Hepatocyte (in vitro differentiated cells): ENCODE measurements around the gene SRRM4. TPM values are rescaled to one million over a fixed set of nuclear protein-coding genes. Genes with fewer than 3 reads are reported as not detected.
"Not testable (repeated sequence)": the region's sequence is repeated elsewhere in the genome, so short reads cannot be mapped to it uniquely, and the experiment has no call there.

Source experiments
- DNase-seq: peaks from one replicate; pipeline ENCODE4 v3.0.0-alpha.2; 2016; ENCODE audit warnings: low spot score
- H2AFZ ChIP-seq: fragments of 200-600 bp; sonication (generic); 2 replicates; pipeline ENCODE4 v1.6.0; 2016; ENCODE audit warnings: antibody characterized with exemption, mild to moderate bottlenecking
- H3K27ac ChIP-seq: fragments of 200-600 bp; sonication (generic); 2 replicates; pipeline ENCODE4 v1.5.1; 2016; ENCODE audit warnings: mild to moderate bottlenecking
- H3K27me3 ChIP-seq: fragments of 200-600 bp; sonication (generic); 2 replicates; pipeline ENCODE4 v1.6.1; 2016
- H3K36me3 ChIP-seq: fragments of 200-600 bp; sonication (generic); replicated peaks from 2 replicates; pipeline ENCODE4 v1.5.1; 2016; ENCODE audit warnings: low read depth; ENCODE audit not compliant: insufficient read depth
- H3K4me1 ChIP-seq: fragments of 200-600 bp; sonication (generic); 2 replicates; pipeline ENCODE4 v1.5.1; 2016; ENCODE audit warnings: mild to moderate bottlenecking, moderate library complexity; ENCODE audit not compliant: insufficient read depth
- H3K4me2 ChIP-seq: fragments of 200-600 bp; sonication (generic); 2 replicates; pipeline ENCODE4 v1.6.0; 2016
- H3K4me3 ChIP-seq: fragments of 200-600 bp; sonication (generic); 2 replicates; pipeline ENCODE4 v1.5.1; 2016; ENCODE audit warnings: mild to moderate bottlenecking
- H3K79me2 ChIP-seq: fragments of 200-600 bp; sonication (generic); 2 replicates; pipeline ENCODE4 v1.6.0; 2017; ENCODE audit warnings: mild to moderate bottlenecking
- H3K9me2 ChIP-seq: fragments of 200-600 bp; sonication (generic); replicated peaks from 2 replicates; pipeline ENCODE4 v1.6.0; 2017; ENCODE audit warnings: mild to moderate bottlenecking; ENCODE audit not compliant: insufficient read depth
- H3K9me3 ChIP-seq: fragments of 200-600 bp; sonication (generic); 2 replicates; pipeline ENCODE4 v1.5.1; 2016; ENCODE audit warnings: low read depth, mild to moderate bottlenecking
- H4K20me1 ChIP-seq: fragments of 200-600 bp; sonication (generic); 2 replicates; pipeline ENCODE4 v1.6.0; 2016; ENCODE audit warnings: mild to moderate bottlenecking; ENCODE audit not compliant: insufficient read depth, poor library complexity, severe bottlenecking
- EZH2 ChIP-seq: fragments of 200-600 bp; sonication (generic); IDR thresholded peaks from 2 replicates; pipeline ENCODE4 v1.6.1; 2016; ENCODE audit warnings: antibody characterized with exemption, mild to moderate bottlenecking, borderline replicate concordance
- EZH2phosphoT487 ChIP-seq: fragments of 200-600 bp; sonication (generic); IDR thresholded peaks from one replicate; pipeline ENCODE4 v1.6.1; 2018; ENCODE audit warnings: antibody characterized with exemption, mild to moderate bottlenecking, low read depth, moderate library complexity; ENCODE audit not compliant: unreplicated experiment, severe bottlenecking
- WGBS: methylation state at CpG from one replicate; pipeline ENCODE4 v1.1.6; 2016; ENCODE audit warnings: low lambda C conversion rate; ENCODE audit errors: missing lambda C conversion rate; 5-methylcytosine and 5-hydroxymethylcytosine counted together
- polyA plus RNA-seq: library from polyadenylated mRNA; unstranded; fragments of >200 nt; fragmentation: Nextera tagmentation; extraction: Ambion mirVana; gene quantifications from 2 replicates; pipeline ENCODE4 v1.2.1, GENCODE V29; 2016
- total RNA-seq: library from RNA; depleted of rRNA; stranded (reverse); fragments of >200 nt; gene quantifications from 2 replicates; pipeline ENCODE4 v1.2.3, GENCODE V29; 2014
- TF ChIP-seq, protein P1 (sequence below): fragments of 200-600 bp; sonication (generic); IDR thresholded peaks from 2 replicates; pipeline ENCODE4 v1.5.1; 2016; ENCODE audit warnings: antibody characterized with exemption, mild to moderate bottlenecking; ENCODE audit not compliant: poor library complexity

The SRRM4 gene
- total and polyA plus RNA-seq, 2 experiments from 2014 or later = 0.03 to 0.05 TPM

DNA sequence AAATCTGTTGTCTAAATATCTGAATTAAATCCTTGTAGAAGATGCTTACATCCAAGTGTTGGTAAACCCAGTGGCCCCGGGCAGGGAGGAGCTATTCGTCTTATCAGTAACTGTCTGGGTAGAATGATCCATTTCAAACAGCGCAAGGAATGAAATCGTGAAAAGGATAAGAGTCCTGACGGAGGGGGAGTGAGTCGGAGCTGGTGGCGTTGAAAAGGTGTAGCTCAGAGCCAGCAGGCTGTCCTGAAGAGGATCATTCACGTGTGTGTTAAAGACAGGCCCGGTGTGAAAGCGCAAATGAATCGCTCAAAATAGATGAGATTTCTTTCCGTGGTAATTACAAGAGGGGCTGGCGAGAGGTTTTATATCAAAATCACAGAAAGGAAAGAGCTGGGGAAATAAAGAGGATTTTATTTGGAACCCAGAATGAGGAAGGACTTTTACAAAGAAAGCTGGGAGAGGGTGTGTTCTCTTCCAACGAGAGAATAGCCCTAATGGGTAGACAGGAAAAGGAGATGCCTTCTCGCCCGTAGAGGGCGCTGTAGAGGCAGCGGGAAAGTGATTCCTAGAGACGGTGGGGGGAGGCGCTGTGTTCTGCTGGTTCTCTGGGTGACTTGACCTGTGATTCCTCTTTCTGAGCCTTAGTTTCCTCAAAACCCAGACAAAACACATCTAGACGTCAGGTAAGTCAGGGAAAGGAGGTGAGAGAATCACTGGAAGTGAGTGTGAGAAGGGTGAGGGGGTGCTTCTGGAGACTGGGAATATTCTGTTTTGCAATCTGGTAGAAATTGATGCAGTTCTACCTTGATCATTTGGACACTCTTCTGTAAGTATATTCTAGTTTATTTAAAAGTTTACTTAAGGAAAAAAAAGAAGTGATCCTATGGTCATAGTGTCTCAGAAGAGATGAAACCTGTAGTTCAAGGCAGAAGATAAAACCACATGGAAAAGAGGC lies 39.3 kb downstream of the SRRM4 start:
- DNase-seq = peak; percentile 49
- Histone ChIP-seq H3K36me3 (no peaks in the 10 kb centered on the region), H2AFZ (no peak overlapping the region), H4K20me1 (no peaks in the 10 kb centered on the region), H3K9me2 (no peaks in the 10 kb centered on the region), H3K79me2 (no peaks in the 10 kb centered on the region), H3K4me2 (no peak overlapping the region), H3K9me3 (no peaks in the 10 kb centered on the region), H3K4me1 (no peaks in the 10 kb centered on the region), H3K4me3 (no peak overlapping the region), H3K27ac (no peak overlapping the region), H3K27me3 (peaks cover 25% of the 10 kb centered on the region)
- no peak for TF ChIP-seq EZH2
- TF ChIP-seq, protein P1, sequence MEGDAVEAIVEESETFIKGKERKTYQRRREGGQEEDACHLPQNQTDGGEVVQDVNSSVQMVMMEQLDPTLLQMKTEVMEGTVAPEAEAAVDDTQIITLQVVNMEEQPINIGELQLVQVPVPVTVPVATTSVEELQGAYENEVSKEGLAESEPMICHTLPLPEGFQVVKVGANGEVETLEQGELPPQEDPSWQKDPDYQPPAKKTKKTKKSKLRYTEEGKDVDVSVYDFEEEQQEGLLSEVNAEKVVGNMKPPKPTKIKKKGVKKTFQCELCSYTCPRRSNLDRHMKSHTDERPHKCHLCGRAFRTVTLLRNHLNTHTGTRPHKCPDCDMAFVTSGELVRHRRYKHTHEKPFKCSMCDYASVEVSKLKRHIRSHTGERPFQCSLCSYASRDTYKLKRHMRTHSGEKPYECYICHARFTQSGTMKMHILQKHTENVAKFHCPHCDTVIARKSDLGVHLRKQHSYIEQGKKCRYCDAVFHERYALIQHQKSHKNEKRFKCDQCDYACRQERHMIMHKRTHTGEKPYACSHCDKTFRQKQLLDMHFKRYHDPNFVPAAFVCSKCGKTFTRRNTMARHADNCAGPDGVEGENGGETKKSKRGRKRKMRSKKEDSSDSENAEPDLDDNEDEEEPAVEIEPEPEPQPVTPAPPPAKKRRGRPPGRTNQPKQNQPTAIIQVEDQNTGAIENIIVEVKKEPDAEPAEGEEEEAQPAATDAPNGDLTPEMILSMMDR = peak; percentile 48
- TF ChIP-seq EZH2phosphoT487 = no peak
- 15% methylated on average over 21 of the region's 21 CpGs for WGBS

DNA sequence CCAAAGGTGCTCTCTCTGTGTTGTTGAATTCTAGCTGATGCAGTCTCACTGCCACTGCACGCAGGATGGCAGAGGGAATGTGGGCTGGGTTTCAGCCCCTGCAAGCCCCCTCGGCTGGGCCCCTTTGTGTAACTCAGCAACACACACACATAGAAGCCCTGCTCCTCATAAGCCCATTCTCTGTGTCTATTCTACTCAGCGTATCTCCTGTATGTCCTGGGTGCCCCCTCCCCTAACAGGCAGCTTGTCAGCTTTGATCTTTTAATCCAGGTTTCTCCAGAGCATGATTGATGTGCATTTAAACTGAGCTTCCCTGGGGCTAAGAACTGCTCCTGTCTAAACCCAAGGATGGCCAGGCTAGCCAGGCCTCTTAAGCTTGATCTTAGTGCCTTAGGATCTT lies 43.0 kb downstream of the SRRM4 start:
- no peak overlapping the region for H3K27ac ChIP-seq
- no peak for DNase-seq
- H3K9me3 ChIP-seq = no peaks in the 10 kb centered on the region
- H3K79me2 ChIP-seq = no peaks in the 10 kb centered on the region
- H4K20me1 ChIP-seq = no peaks in the 10 kb centered on the region
- TF ChIP-seq EZH2phosphoT487 (no peak), EZH2 (no peak)
- TF ChIP-seq, protein P1 = no peak
- no peak overlapping the region for H3K4me2 ChIP-seq
- H3K27me3 ChIP-seq = peaks cover 14% of the 10 kb centered on the region
- no peaks in the 10 kb centered on the region for H3K9me2 ChIP-seq
- no peaks in the 10 kb centered on the region for H3K4me1 ChIP-seq
- H3K36me3 ChIP-seq = no peaks in the 10 kb centered on the region
- no peak overlapping the region for H3K4me3 ChIP-seq
- WGBS = 34% methylated on average over 3 of the region's 3 CpGs
- H2AFZ ChIP-seq = no peak overlapping the region

DNA sequence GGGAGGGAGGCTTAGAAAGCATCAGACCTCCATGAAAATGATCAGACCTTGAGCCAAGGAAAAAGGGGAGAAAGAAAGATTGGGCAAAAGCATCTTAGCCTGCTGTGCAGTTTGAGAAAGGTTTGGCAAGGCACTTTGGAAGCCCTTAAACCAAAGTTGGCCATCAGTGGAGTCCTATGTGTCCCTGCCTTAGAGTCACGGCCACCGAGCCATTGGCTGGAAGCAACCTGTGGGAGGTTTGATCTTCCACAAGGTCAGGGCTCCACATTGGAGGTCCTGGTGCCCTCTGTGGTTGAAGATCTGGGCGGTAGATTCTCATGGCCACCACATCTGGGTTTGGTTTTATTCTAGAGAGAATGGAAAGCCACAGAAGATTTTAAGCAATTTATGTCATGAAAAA lies 44.4 kb downstream of the SRRM4 start:
- no peaks in the 10 kb centered on the region for H3K36me3 ChIP-seq
- no peak overlapping the region for H3K4me3 ChIP-seq
- H2AFZ ChIP-seq = no peak overlapping the region
- no peaks in the 10 kb centered on the region for H3K9me2 ChIP-seq
- no peak for DNase-seq
- H3K27me3 ChIP-seq = peaks cover 1% of the 10 kb centered on the region
- no peaks in the 10 kb centered on the region for H4K20me1 ChIP-seq
- no peaks in the 10 kb centered on the region for H3K79me2 ChIP-seq
- no peaks in the 10 kb centered on the region for H3K4me1 ChIP-seq
- WGBS = 92% methylated on average over 3 of the region's 3 CpGs
- no peaks in the 10 kb centered on the region for H3K9me3 ChIP-seq
- H3K27ac ChIP-seq = no peak overlapping the region
- H3K4me2 ChIP-seq = no peak overlapping the region
- TF ChIP-seq EZH2phosphoT487 (no peak), EZH2 (no peak)
- TF ChIP-seq, protein P1 = no peak

DNA sequence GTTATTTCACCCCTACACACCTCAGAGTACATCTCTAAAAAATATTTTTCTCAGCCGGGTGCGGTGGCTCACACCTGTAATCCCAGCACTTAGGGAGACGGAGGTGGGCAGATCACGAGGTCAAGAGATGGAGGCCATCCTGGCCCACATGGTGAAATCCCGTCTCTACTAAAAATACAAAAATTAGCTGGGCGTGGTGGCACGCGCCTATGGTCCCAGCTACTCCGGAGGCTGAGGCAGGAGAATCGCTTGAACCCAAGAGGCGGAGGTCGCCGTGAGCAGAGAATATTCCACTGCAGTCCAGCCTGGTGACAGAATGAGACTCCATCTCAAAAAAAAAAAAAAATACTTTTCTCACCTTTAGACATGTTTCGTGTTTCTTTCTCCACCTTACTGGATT lies 52.0 kb downstream of the SRRM4 start:
- not testable (repeated sequence) for H2AFZ ChIP-seq, H3K27ac ChIP-seq, H3K36me3 ChIP-seq, H3K4me1 ChIP-seq, H3K4me3 ChIP-seq, H3K9me3 ChIP-seq, H3K4me2 ChIP-seq, H3K79me2 ChIP-seq, H3K9me2 ChIP-seq, H4K20me1 ChIP-seq, H3K27me3 ChIP-seq, DNase-seq
- WGBS = 93% methylated on average over 14 of the region's 14 CpGs
